B cell (primary cell): ENCODE measurements around the gene SNCB. TPM values are rescaled to one million over a fixed set of nuclear protein-coding genes. Genes with fewer than 3 reads are reported as not detected.

Experiments
- ATAC-seq: fragments of 200-7000 bp; cut with Tn5 transposase; one replicate; pipeline ENCODE4 v1.10.0; 2021; ENCODE audit warnings: low read depth, mild to moderate bottlenecking, moderate number of reproducible peaks, moderate library complexity
- CTCF ChIA-PET: fragments of 350-600 bp; sonication (Branson Sonifier 250); formaldehyde crosslinking; loops from one replicate; lab custom pipeline; 2021; ENCODE audit warnings: antibody characterized with exemption, inconsistent platforms; lab: Charles Lee
- POLR2A ChIA-PET: fragments of 350-600 bp; sonication (Branson Sonifier 250); formaldehyde crosslinking; loops from one replicate; lab custom pipeline; 2021; ENCODE audit warnings: antibody characterized with exemption; lab: Charles Lee
- DNase-seq: peaks from one replicate; pipeline ENCODE4 v3.0.0; 2013
- H2AFZ ChIP-seq: 2 replicates; pipeline ENCODE4 v1.6.1; 2012; ENCODE audit warnings: mild to moderate bottlenecking, low read depth, low read length; ENCODE audit not compliant: insufficient read depth, poor library complexity, severe bottlenecking
- H3K27ac ChIP-seq, 2 donors: 1 replicate in 1 of 2; 2 replicates in 1 of 2; pipeline ENCODE4 v1.5.1; 2012 to 2013; ENCODE audit warnings: low read length in 2 of 2, mild to moderate bottlenecking in 2 of 2, moderate library complexity in 1 of 2
- H3K27me3 ChIP-seq, 4 experiments: fragments of 200-600 bp in 1 of 4; sonication (generic) in 1 of 4; replicated peaks in 1 of 4; 1 replicate in 2 of 4; 2 replicates in 2 of 4; pipeline versions ENCODE4 v1.6.1 to v1.7.0; 2013 to 2016; ENCODE audit warnings: low read length in 3 of 4, mild to moderate bottlenecking in 2 of 4, mixed read lengths in 1 of 4, moderate library complexity in 1 of 4; ENCODE audit not compliant: insufficient read depth in 4 of 4, control insufficient read depth in 3 of 4; ENCODE audit errors: control extremely low read depth in 1 of 4
- H3K36me3 ChIP-seq, 2 experiments: replicated peaks in 1 of 2; 1 replicate in 1 of 2; 2 replicates in 1 of 2; pipeline versions ENCODE4 v1.6.1 to v1.7.1; 2013; ENCODE audit warnings: low read length in 1 of 2; ENCODE audit not compliant: insufficient read depth in 2 of 2, control insufficient read depth in 1 of 2; ENCODE audit errors: control extremely low read depth in 1 of 2, extremely low read depth in 1 of 2
- H3K4me1 ChIP-seq, 2 donors: fragments of 200-600 bp in 1 of 2; sonication (generic) in 1 of 2; 1 replicate in 1 of 2; 2 replicates in 1 of 2; pipeline versions ENCODE4 v1.5.1 to v1.6.1; 2013 to 2017; ENCODE audit warnings: low read length in 2 of 2; ENCODE audit not compliant: control insufficient read depth in 2 of 2, insufficient read depth in 2 of 2
- H3K4me2 ChIP-seq: replicated peaks from 2 replicates; pipeline ENCODE3; 2012; ENCODE audit warnings: mild to moderate bottlenecking, low read depth, low read length; ENCODE audit not compliant: poor library complexity, severe bottlenecking
- H3K4me3 ChIP-seq, 5 experiments: fragments of 200-600 bp in 1 of 5; sonication (generic) in 1 of 5; 1 replicate in 3 of 5; 2 replicates in 2 of 5; pipeline versions ENCODE4 v1.5.1 to v1.7.0; 2011 to 2016; ENCODE audit warnings: low read length in 4 of 5, mild to moderate bottlenecking in 4 of 5, low read depth in 2 of 5, control low read depth in 1 of 5, moderate library complexity in 1 of 5; ENCODE audit not compliant: insufficient read depth in 1 of 5; ENCODE audit errors: control extremely low read depth in 1 of 5, extremely low read depth in 1 of 5
- H3K79me2 ChIP-seq: fragments of 200-600 bp; sonication (generic); one replicate; pipeline ENCODE4 v1.6.0; 2016; ENCODE audit warnings: low read length; ENCODE audit not compliant: control insufficient read depth, insufficient read depth
- H3K9ac ChIP-seq: fragments of 200-600 bp; sonication (generic); 2 replicates; pipeline ENCODE4 v1.6.1; 2017; ENCODE audit warnings: mild to moderate bottlenecking, low read length, moderate library complexity
- H3K9me3 ChIP-seq, 3 donors: one replicate each; pipeline versions ENCODE4 v1.6.1 to v1.7.1; 2013; ENCODE audit warnings: low read length in 2 of 3; ENCODE audit not compliant: control insufficient read depth in 2 of 3, insufficient read depth in 1 of 3; ENCODE audit errors: control extremely low read depth in 1 of 3
- H4K20me1 ChIP-seq: 2 replicates; pipeline ENCODE4 v1.6.0; 2012; ENCODE audit warnings: mild to moderate bottlenecking, low read length; ENCODE audit not compliant: insufficient read depth, control insufficient read depth, poor library complexity, severe bottlenecking
- H3K27ac Mint-ChIP-seq: one replicate; pipeline ENCODE4 v1.8.0; 2021; ENCODE audit warnings: mixed read lengths
- H3K27me3 Mint-ChIP-seq: one replicate; pipeline ENCODE4 v1.8.0; 2021; ENCODE audit warnings: mixed read lengths
- H3K4me1 Mint-ChIP-seq: one replicate; pipeline ENCODE4 v1.8.0; 2021; ENCODE audit warnings: mixed read lengths
- H3K4me3 Mint-ChIP-seq: one replicate; pipeline ENCODE4 v1.8.0; 2021; ENCODE audit warnings: mixed read lengths
- H3K9me3 Mint-ChIP-seq: one replicate; pipeline ENCODE4 v1.8.0; 2022; ENCODE audit warnings: mixed read lengths; ENCODE audit not compliant: insufficient read depth
- CTCF ChIP-seq: fragments of 200-600 bp; IDR thresholded peaks from one replicate; pipeline ENCODE4 v1.8.0; 2022; ENCODE audit warnings: antibody characterized with exemption, mild to moderate bottlenecking
- EZH2 ChIP-seq: IDR thresholded peaks from 2 replicates; pipeline ENCODE4 v1.6.1; 2012; ENCODE audit warnings: borderline replicate concordance, low read depth, mild to moderate bottlenecking, moderate library complexity, low read length; ENCODE audit not compliant: insufficient read depth, poor library complexity, severe bottlenecking
- WGBS: methylation state at CpG from one replicate; pipeline ENCODE4 v1.1.5; 2013; ENCODE audit warnings: missing lambda C conversion rate; ENCODE audit not compliant: insufficient coverage; 5-methylcytosine and 5-hydroxymethylcytosine counted together
- intact Hi-C: fragments of 100-400 bp; cut with micrococcal nuclease; formaldehyde crosslinking; loops from one replicate; pipeline ENCODE4 v1.10.0; 2022
- polyA plus RNA-seq: library from polyadenylated mRNA; depleted of rRNA; stranded (reverse); fragments of >200 nt; gene quantifications from 2 replicates; pipeline ENCODE4 v1.2.3, GENCODE V29; 2012
- total RNA-seq, 2 donors: library from RNA; stranded (reverse); fragments of 120-200 nt in 1 of 2; gene quantifications; 1 replicate in 1 of 2; 2 replicates in 1 of 2; pipeline versions ENCODE4 v1.2.3 to v1.2.4, GENCODE V29; 2013 to 2022

SNCB gene
- total and polyA plus RNA-seq, 2 donors (not counting 1 experiment from before 2014, with no cell fraction given): 0.09 TPM; not detected in 1

- no peak for DNase-seq
- Histone ChIP-seq H3K27me3 (no peaks in the 10 kb centered on the region), H3K4me2 (no peak overlapping the region), H3K9ac (no peak overlapping the region), H4K20me1 (no peaks in the 10 kb centered on the region), H3K79me2 (no peaks in the 10 kb centered on the region), H3K36me3 (no peaks in the 10 kb centered on the region), H2AFZ (no peak overlapping the region), H3K27ac (no peak overlapping the region), H3K9me3 (peaks cover 0 to 30% (median 16%) of the 10 kb centered on the region in 3 donors), H3K4me3 (no peak overlapping the region), H3K4me1 (peaks cover 0 to 3% of the 10 kb centered on the region in 2 donors)
- H3K27me3 Mint-ChIP-seq: no peaks in the 10 kb centered on the region
- H3K9me3 Mint-ChIP-seq: peaks cover 6% of the 10 kb centered on the region
- POLR2A ChIA-PET: no interaction called here
- H3K4me3 Mint-ChIP-seq: no peak overlapping the region
- CTCF ChIA-PET: no interaction called here
- H3K4me1 Mint-ChIP-seq: peaks cover 2% of the 10 kb centered on the region
- ATAC-seq: no peak
- TF ChIP-seq CTCF: no peak
- TF ChIP-seq EZH2: no peak
- no peak overlapping the region for H3K27ac Mint-ChIP-seq
- 94% methylated on average over 11 of the region's 12 CpGs for whole genome bisulfite sequencing
- intact Hi-C loops: no loop called here
These were observed 49.0 kb downstream of the SNCB start for GRCh38 chr5:176581361-176581760.

- Histone ChIP-seq H3K36me3 (no peaks in the 10 kb centered on the region), H4K20me1 (no peaks in the 10 kb centered on the region), H3K9ac (no peak overlapping the region), H3K27ac (no peak overlapping the region), H3K79me2 (no peaks in the 10 kb centered on the region), H2AFZ (no peak overlapping the region), H3K27me3 (no peaks in the 10 kb centered on the region), H3K9me3 (peaks cover 0 to 10% (median under 1%) of the 10 kb centered on the region in 3 donors), H3K4me3 (no peak overlapping the region), H3K4me1 (peaks cover 0 to 3% of the 10 kb centered on the region in 2 donors), H3K4me2 (no peak overlapping the region)
- intact Hi-C loops: no loop called here
- CTCF ChIA-PET: interaction anchor here (1.0 to 2.9 kb wide), 6 partner anchors 17 to 850 kb away, joined by 3 to 12 read pairs (median 4); partner anchors contain the start of gene CLTB
- Mint-ChIP-seq H3K4me3 (no peak overlapping the region), H3K27me3 (no peaks in the 10 kb centered on the region), H3K4me1 (peaks cover 2% of the 10 kb centered on the region), H3K9me3 (no peaks in the 10 kb centered on the region), H3K27ac (no peak overlapping the region)
- POLR2A ChIA-PET: no interaction called here
- no peak for DNase-seq
- no peak for TF ChIP-seq CTCF
- TF ChIP-seq EZH2: no peak
- no peak for ATAC-seq
- 82% methylated on average over 4 of the region's 4 CpGs for WGBS
These were observed 51.0 kb downstream of the SNCB start for GRCh38 chr5:176579323-176579722.
